ENCODE data around the gene ZNF441. TPM values are rescaled to one million over a fixed set of nuclear protein-coding genes. Genes with fewer than 3 reads are reported as not detected.
A peak's percentile ranks its signal among the peaks of the same experiment; 100 is the strongest.
"Not testable (repeated sequence)": the region's sequence is repeated elsewhere in the genome, so short reads cannot be mapped to it uniquely, and the experiment has no call there.

The ZNF441 gene
- total RNA-seq, 5 donors from 2014 or later (not counting 1 experiment from before 2014, with no cell fraction given): 4.8 to 18.4 (median 16.0) TPM

DNA sequence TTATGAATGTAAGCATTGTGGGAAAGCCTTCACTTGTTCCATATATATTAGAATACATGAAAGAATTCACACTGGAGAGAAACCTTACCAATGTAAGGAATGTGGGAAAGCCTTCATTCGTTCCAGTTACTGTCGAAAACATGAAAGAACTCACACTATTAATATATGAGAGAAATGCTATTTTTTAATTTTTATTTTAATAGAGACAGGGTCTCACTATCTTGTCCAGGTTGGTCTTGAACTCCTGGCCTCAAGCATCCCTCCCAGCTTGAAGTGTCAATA lies 40.2 kb downstream of the ZNF441 start:
- Mint-ChIP-seq H3K27me3 (no peaks in the 10 kb centered on the region), H3K4me1 (peaks cover 0 to under 1% (median 0%) of the 10 kb centered on the region in 3 donors), H3K27ac (no peak overlapping the region), H3K9me3 (peaks cover 0 to 34% (median 31%) of the 10 kb centered on the region in 3 donors), H3K4me3 (no peak overlapping the region), H3K36me3 (peaks cover 27% of the 10 kb centered on the region)
- POLR2A ChIA-PET: no interaction called here
- ATAC-seq (replicated peaks in 1 of 4): no peak
- H3K4me1 ChIP-seq (ENCODE audit: control insufficient read depth in 1 of 2, extremely low read depth in 1 of 2, insufficient read depth in 2 of 2, low read length in 2 of 2): no peaks in the 10 kb centered on the region
- no peak overlapping the region for H3K27ac ChIP-seq (ENCODE audit: low read length)
- H3K27me3 ChIP-seq (replicated peaks in 1 of 2; ENCODE audit: control insufficient read depth in 2 of 2, extremely low read depth in 1 of 2, insufficient read depth in 2 of 2, low read length in 1 of 2): no peaks in the 10 kb centered on the region
- H3K36me3 ChIP-seq (ENCODE audit: control insufficient read depth in 2 of 2, extremely low read depth in 1 of 2, insufficient read depth in 1 of 2, low read length in 1 of 2): no peaks in the 10 kb centered on the region
- CTCF ChIA-PET: no interaction called here
- WGBS (ENCODE audit: insufficient coverage): no CpG with 5 or more reads among the region's 2 CpGs
- no peak for DNase-seq
- H3K9me3 ChIP-seq: peaks cover 9% of the 10 kb centered on the region
- H3K4me3 ChIP-seq (ENCODE audit: control insufficient read depth in 1 of 2, extremely low read depth in 1 of 2, low read length in 1 of 2): no peak overlapping the region

DNA sequence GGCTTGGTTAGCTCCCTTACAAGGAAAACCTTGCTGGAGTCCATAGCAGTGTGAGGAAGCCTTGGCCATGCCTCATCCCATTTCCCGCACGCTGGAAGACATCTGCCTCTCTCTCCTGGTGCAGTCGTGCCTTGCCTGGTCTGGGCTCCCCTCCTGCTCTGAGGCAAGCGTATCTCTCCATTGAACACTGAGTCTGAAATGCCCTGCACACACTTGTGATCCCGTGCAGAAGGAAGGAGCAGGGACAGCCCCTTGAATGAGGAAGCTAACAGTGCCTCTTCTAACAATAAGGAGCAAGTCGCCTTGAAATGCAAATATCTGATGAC lies 46.9 kb downstream of the ZNF441 start:
- Histone ChIP-seq H3K27me3 (replicated peaks in 1 of 2; ENCODE audit: control insufficient read depth in 2 of 2, extremely low read depth in 1 of 2, insufficient read depth in 2 of 2, low read length in 1 of 2) (no peaks in the 10 kb centered on the region), H3K36me3 (ENCODE audit: control insufficient read depth in 2 of 2, extremely low read depth in 1 of 2, insufficient read depth in 1 of 2, low read length in 1 of 2) (no peaks in the 10 kb centered on the region), H3K27ac (ENCODE audit: low read length) (peak overlapping the region; percentile 54), H3K4me1 (ENCODE audit: control insufficient read depth in 1 of 2, extremely low read depth in 1 of 2, insufficient read depth in 2 of 2, low read length in 2 of 2) (peaks cover 0 to 20% of the 10 kb centered on the region in 2 experiments), H3K9me3 (no peaks in the 10 kb centered on the region), H3K4me3 (ENCODE audit: control insufficient read depth in 1 of 2, extremely low read depth in 1 of 2, low read length in 1 of 2) (peak overlapping the region; percentile 68 to 97)
- CTCF ChIA-PET: interaction anchor here in 1 of 2 donors (0.5 to 3.5 kb wide), 4 partner anchors 16 to 207 kb away, joined by 3 to 18 read pairs (median 6); partner anchors contain the start of gene ZNF491
- H3K4me1 Mint-ChIP-seq: peaks cover 26 to 38% (median 31%) of the 10 kb centered on the region in 3 donors
- 12% methylated on average over 6 of the region's 6 CpGs for WGBS (ENCODE audit: insufficient coverage)
- no peaks in the 10 kb centered on the region for H3K27me3 Mint-ChIP-seq
- peaks cover 16% of the 10 kb centered on the region for H3K36me3 Mint-ChIP-seq
- peak overlapping the region; percentile 90 to 93 (median 90) for H3K4me3 Mint-ChIP-seq
- H3K9me3 Mint-ChIP-seq: peaks cover 0 to 8% (median 4%) of the 10 kb centered on the region in 3 donors
- ATAC-seq (replicated peaks in 1 of 4) (peak in 3 of 4 experiments; percentile 11 to 35 (median 22)), DNase-seq (no peak)
- POLR2A ChIA-PET: no interaction called here
- peak overlapping the region; percentile 68 to 82 for H3K27ac Mint-ChIP-seq

DNA sequence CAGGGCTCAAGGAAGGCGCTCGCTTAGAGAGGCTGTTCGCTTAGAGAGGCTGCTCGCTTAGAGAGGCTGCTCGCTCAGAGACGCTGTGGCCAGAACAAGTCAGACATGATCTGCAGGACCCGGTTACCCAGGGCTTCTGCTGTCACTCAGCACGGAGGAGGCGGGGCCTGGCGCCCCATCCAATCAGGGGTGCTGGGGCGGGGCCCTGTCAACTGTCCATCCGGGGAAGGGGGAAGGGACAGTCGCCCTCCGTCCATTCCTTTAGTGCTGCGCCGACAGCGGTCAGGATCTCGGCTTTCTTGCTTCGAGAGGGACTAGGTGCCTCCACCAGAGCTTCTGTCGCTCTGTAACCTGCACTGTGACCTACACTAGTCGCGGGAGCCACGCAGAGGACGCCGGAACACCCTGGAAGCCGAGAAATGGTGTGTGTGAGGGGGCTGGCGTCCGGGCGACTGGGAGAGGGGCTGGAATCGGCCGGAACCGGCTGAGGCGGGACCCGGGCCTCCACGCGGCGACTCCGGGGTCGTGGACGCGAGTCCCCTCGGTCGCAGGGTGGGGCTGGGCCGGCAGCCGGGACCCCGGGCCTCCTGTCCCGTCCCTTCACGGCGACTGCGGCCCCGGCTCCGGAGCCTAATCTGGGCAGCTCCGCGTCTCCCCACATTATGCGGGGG lies 47.4 kb downstream of the ZNF441 start, which contains the start of gene ZNF440:
ZNF440 (plus strand) TSS at position 245 of the 671 bp plus-strand sequence; CDS start at position 420, 175 bp downstream.
- Mint-ChIP-seq H3K4me3 (peak within 1 kb of the TSS; percentile 90 to 93 (median 90)), H3K9me3 (peaks cover 0 to 4% (median 0%) of the 10 kb centered on the region in 3 donors), H3K36me3 (peaks cover 15% of the 10 kb centered on the region), H3K27me3 (no peaks in the 10 kb centered on the region), H3K27ac (peak within 1 kb of the TSS; percentile 68 to 82), H3K4me1 (peaks cover 26 to 38% (median 31%) of the 10 kb centered on the region in 3 donors)
- ChIA-PET CTCF (interaction anchor here in 1 of 2 donors (1.0 to 3.5 kb wide), 2 partner anchors 16 to 24 kb away, joined by 3 to 18 read pairs; partner anchors contain the start of gene ZNF491), POLR2A (no interaction called here)
- peak within 1 kb of the TSS; percentile 68 to 97 for H3K4me3 ChIP-seq (ENCODE audit: control insufficient read depth in 1 of 2, extremely low read depth in 1 of 2, low read length in 1 of 2)
- DNase-seq (peak; percentile 39 to 86 (median 72)), ATAC-seq (replicated peaks in 1 of 4) (peak; percentile 98 to 99 (median 99))
- no peaks in the 10 kb centered on the region for H3K9me3 ChIP-seq
- H3K36me3 ChIP-seq (ENCODE audit: control insufficient read depth in 2 of 2, extremely low read depth in 1 of 2, insufficient read depth in 1 of 2, low read length in 1 of 2): no peaks in the 10 kb centered on the region
- H3K27me3 ChIP-seq (replicated peaks in 1 of 2; ENCODE audit: control insufficient read depth in 2 of 2, extremely low read depth in 1 of 2, insufficient read depth in 2 of 2, low read length in 1 of 2): no peaks in the 10 kb centered on the region
- peak within 1 kb of the TSS; percentile 54 for H3K27ac ChIP-seq (ENCODE audit: low read length)
- H3K4me1 ChIP-seq (ENCODE audit: control insufficient read depth in 1 of 2, extremely low read depth in 1 of 2, insufficient read depth in 2 of 2, low read length in 2 of 2): peaks cover 0 to 20% of the 10 kb centered on the region in 2 experiments
- under 1% methylated on average over 43 of the region's 55 CpGs for WGBS (ENCODE audit: insufficient coverage)

DNA sequence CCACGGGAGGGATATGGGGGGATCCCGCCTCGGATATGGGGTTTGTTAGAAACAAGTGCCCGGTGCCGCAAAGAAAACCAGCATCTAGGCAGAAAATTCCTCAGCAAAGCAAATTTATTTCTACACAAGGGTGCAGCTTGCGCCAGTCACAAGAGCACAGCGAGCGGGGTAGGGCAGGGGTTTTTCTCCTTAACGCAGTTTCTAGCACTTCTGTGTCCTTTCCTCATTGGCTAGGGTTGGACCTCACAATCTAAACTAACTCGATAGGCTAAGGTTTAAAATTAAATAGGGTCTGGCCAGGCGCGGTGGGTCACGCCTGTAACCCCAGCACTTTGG lies 47.9 kb downstream of the ZNF441 start:
- H3K36me3 Mint-ChIP-seq: peaks cover 16% of the 10 kb centered on the region
- no peak overlapping the region for H3K27ac ChIP-seq (ENCODE audit: low read length)
- POLR2A ChIA-PET: no interaction called here
- WGBS (ENCODE audit: insufficient coverage): no CpG with 5 or more reads among the region's 13 CpGs
- H3K27me3 ChIP-seq (replicated peaks in 1 of 2; ENCODE audit: control insufficient read depth in 2 of 2, extremely low read depth in 1 of 2, insufficient read depth in 2 of 2, low read length in 1 of 2): no peaks in the 10 kb centered on the region
- CTCF ChIA-PET: interaction anchor here in 1 of 2 donors (3.5 kb wide), 1 partner anchor 17 kb away, joined by 18 read pairs; the partner anchor contains the start of gene ZNF491
- peaks cover 26 to 38% (median 31%) of the 10 kb centered on the region in 3 donors for H3K4me1 Mint-ChIP-seq
- peak overlapping the region; percentile 79 to 93 (median 90) for H3K4me3 Mint-ChIP-seq
- DNase-seq (no peak), ATAC-seq (replicated peaks in 1 of 4) (peak in 3 of 4 experiments; percentile 3 to 4 (median 4))
- no peaks in the 10 kb centered on the region for H3K27me3 Mint-ChIP-seq
- peak overlapping the region; percentile 68 to 97 for H3K4me3 ChIP-seq (ENCODE audit: control insufficient read depth in 1 of 2, extremely low read depth in 1 of 2, low read length in 1 of 2)
- peak overlapping the region in 1 of 2 donors; percentile 58 for H3K27ac Mint-ChIP-seq
- peaks cover 0 to 20% of the 10 kb centered on the region in 2 experiments for H3K4me1 ChIP-seq (ENCODE audit: control insufficient read depth in 1 of 2, extremely low read depth in 1 of 2, insufficient read depth in 2 of 2, low read length in 2 of 2)
- H3K36me3 ChIP-seq (ENCODE audit: control insufficient read depth in 2 of 2, extremely low read depth in 1 of 2, insufficient read depth in 1 of 2, low read length in 1 of 2): no peaks in the 10 kb centered on the region
- no peaks in the 10 kb centered on the region for H3K9me3 ChIP-seq
- H3K9me3 Mint-ChIP-seq: peaks cover 0 to 4% (median 0%) of the 10 kb centered on the region in 3 donors

DNA sequence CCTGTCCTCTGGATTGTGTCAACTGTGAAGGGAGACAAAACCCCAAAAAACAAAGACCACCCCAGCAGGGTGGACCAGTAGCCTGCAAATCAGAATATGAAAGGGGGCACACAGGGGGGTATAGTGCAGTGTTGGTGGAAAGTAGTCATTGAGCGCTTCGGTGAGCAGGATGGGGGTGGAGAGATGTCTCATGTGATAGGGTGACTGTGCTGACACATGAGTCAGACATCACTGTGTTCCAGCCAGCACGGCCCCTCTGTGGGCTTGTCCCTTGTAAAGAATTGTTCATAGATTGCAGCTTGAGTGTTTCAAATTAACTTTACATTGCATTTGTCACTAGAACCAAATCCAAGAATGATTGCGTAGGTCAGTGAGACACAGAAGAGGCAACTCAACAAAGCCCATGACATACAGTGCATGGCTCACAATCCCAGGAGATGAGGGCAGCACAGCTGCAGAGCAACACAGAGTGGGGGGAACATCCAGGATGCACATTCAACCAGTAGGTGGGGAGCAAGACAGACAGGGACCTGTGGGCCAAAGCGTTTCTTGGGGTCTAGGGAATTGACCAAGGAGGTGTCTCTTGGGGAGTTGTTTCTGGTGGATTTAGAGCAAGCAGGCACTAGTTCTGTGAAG lies 54.8 kb downstream of the ZNF441 start:
- DNase-seq (no peak), ATAC-seq (replicated peaks in 1 of 4) (no peak)
- no peak overlapping the region for H3K4me3 Mint-ChIP-seq
- H3K4me1 ChIP-seq (ENCODE audit: control insufficient read depth in 1 of 2, extremely low read depth in 1 of 2, insufficient read depth in 2 of 2, low read length in 2 of 2): no peaks in the 10 kb centered on the region
- peaks cover 5 to 13% (median 11%) of the 10 kb centered on the region in 3 donors for H3K9me3 Mint-ChIP-seq
- H3K27me3 ChIP-seq (replicated peaks in 1 of 2; ENCODE audit: control insufficient read depth in 2 of 2, extremely low read depth in 1 of 2, insufficient read depth in 2 of 2, low read length in 1 of 2): no peaks in the 10 kb centered on the region
- ChIA-PET CTCF (no interaction called here), POLR2A (no interaction called here)
- peaks cover 0 to 15% (median 9%) of the 10 kb centered on the region in 3 donors for H3K4me1 Mint-ChIP-seq
- H3K4me3 ChIP-seq (ENCODE audit: control insufficient read depth in 1 of 2, extremely low read depth in 1 of 2, low read length in 1 of 2): no peak overlapping the region
- H3K36me3 Mint-ChIP-seq: peaks cover 52% of the 10 kb centered on the region
- no peaks in the 10 kb centered on the region for H3K27me3 Mint-ChIP-seq
- peaks cover 0 to 2% of the 10 kb centered on the region in 2 donors for H3K36me3 ChIP-seq (ENCODE audit: control insufficient read depth in 2 of 2, extremely low read depth in 1 of 2, insufficient read depth in 1 of 2, low read length in 1 of 2)
- H3K9me3 ChIP-seq: no peaks in the 10 kb centered on the region
- 100% methylated on average over 3 of the region's 5 CpGs for WGBS (ENCODE audit: insufficient coverage)
- H3K27ac ChIP-seq (ENCODE audit: low read length): no peak overlapping the region
- no peak overlapping the region for H3K27ac Mint-ChIP-seq

DNA sequence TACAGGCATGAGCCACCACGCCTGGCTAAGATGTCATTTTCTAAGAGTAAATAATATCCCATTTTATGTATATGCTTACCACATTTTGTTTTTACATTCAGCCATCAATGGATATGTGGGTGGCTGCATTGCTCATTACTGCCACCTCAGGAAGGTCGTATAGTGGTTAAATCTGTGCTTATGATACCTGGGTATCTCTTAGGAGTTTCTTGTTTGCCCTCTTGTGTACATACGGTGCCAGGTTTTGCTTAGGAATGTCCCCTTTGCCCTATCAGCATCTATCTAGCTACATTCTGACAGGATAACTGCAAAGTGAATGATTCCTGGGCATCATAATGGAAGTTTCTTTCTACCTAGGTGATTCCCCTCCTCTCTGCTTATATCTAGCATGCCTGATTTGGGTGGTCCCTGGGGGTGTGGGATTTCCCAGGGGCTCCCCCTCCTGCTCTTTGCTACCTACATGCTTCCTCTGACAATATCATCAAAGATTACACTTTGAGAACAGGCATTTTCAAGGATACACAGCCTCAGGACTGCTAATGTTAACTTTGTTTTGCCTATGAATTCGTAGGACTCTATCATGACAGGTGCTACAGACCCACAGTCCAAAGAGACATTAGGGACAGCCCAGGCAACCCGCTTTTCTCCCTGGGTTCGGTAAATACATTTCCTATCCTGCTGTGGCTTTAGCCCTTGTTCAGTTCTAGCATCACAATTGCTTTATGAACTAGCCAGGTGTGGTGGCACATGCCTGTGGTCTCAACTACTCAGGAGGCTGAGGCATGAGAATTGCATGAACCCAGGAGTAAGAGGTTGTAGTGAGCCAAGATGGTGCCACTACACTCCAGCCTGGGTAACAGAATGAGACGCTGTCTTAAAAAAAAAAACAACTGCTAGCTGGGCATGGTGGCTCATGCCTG lies 62.4 kb downstream of the ZNF441 start:
- DNase-seq; H3K4me3 ChIP-seq (ENCODE audit: control insufficient read depth in 1 of 2, extremely low read depth in 1 of 2, low read length in 1 of 2); H3K27ac Mint-ChIP-seq; ATAC-seq (replicated peaks in 1 of 4); CTCF ChIA-PET; H3K27me3 ChIP-seq (replicated peaks in 1 of 2; ENCODE audit: control insufficient read depth in 2 of 2, extremely low read depth in 1 of 2, insufficient read depth in 2 of 2, low read length in 1 of 2); H3K4me1 ChIP-seq (ENCODE audit: control insufficient read depth in 1 of 2, extremely low read depth in 1 of 2, insufficient read depth in 2 of 2, low read length in 2 of 2); POLR2A ChIA-PET; H3K4me3 Mint-ChIP-seq; H3K27ac ChIP-seq (ENCODE audit: low read length); H3K27me3 Mint-ChIP-seq; H3K4me1 Mint-ChIP-seq: not testable (repeated sequence)
- Histone ChIP-seq H3K36me3 (ENCODE audit: control insufficient read depth in 2 of 2, extremely low read depth in 1 of 2, insufficient read depth in 1 of 2, low read length in 1 of 2) (peaks cover 14 to 31% of the 10 kb centered on the region in 2 donors), H3K9me3 (peaks cover 14% of the 10 kb centered on the region)
- WGBS (ENCODE audit: insufficient coverage): 86% methylated on average over 1 of the region's 7 CpGs
- Mint-ChIP-seq H3K9me3 (peaks cover 9 to 56% (median 42%) of the 10 kb centered on the region in 3 donors), H3K36me3 (peaks cover 86% of the 10 kb centered on the region)

Data from T-cell (primary cell).